ENCODE data around the gene UBE2M.

UBE2M gene

DNA sequence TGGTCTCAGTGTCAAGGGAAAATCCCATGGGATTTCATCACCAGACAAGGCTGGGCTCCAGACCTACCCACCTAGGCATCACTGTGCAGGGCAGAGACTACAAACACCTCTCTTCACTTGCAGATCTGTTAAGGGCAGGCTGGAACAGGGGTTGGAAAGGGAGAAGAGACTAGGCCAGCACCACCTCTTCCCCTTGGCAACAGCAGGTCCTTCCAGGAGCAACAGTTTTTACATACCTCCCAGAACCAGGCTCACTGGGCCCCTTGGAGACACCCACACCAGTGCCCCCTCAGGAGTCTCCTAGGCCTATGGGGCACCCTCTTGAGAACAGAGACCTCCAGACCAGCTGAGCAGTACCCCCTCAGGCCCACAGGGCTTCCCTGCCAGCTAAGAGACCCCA, 2.5 kb upstream of the UBE2M start:
- TF ChIP-seq CTCF (conservative IDR thresholded peaks at IDR 0.05; ENCODE audit: low read depth, low read length), result no peak
- no peak for DNase-seq (ENCODE audit: low read depth)
- no peak overlapping the region for H3K4me3 ChIP-seq (ENCODE audit: low read length)

DNA sequence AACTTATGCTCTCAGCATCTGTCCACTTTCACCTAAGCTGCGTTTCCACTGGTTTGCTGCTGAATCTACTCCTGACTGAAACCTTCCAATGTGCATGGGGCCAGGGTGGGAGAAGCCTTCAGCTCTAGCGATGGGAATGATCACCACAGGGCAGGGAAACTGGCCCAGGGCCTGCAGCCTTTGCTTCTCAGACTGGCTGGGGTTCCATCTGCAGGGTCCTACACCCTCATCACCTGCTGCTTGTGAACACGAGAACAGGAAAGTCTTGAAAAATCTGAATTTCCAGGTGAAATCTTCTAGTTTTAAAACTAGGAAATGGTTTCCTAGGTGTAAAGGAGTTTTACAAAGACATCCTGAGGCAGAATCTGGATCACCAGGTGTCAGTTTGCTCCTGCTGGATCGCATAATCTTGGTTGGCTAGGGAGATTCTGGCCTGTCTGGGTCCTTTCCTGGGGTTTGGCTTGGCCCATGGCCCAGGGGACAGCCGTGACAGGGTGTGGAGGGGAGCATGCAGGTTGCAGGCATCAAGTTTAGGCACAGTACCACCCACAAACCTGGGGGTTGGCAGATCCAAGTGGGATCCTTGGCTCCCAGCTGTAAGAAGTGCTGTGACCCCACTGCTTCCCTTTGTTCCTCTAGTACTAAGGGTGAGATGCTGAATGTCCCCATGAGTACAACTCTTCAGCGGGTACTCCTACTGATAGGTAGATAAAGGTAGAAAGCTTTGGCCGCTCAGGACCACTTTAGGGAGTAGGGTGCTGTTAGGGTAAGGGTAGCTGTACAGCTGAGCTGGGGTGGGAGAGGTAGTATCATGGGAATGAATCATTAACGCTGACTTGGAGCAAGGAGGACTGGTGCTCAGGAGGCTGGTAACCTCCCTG, 1.8 kb upstream of the UBE2M start:
- no peak for TF ChIP-seq CTCF (conservative IDR thresholded peaks at IDR 0.05; ENCODE audit: low read depth, low read length)
- H3K4me3 ChIP-seq (ENCODE audit: low read length), result peak overlapping the region; percentile 61

GRCh38 chr19:58559275-58560006, 1.0 kb upstream of the UBE2M start:
- peak; percentile 67 for DNase-seq (ENCODE audit: low read depth)

More for the DNA sequence above, 1.8 kb upstream of the UBE2M start:
- DNase-seq (ENCODE audit: low read depth), result no peak

GRCh38 chr19:58558623-58559274, 338 bp upstream of the UBE2M start:
- TF ChIP-seq CTCF (conservative IDR thresholded peaks at IDR 0.05; ENCODE audit: low read depth, low read length), result no peak
- DNase-seq (ENCODE audit: low read depth), result peak; percentile 93
- peak overlapping the region; percentile 67 for H3K4me3 ChIP-seq (ENCODE audit: low read length)

More at GRCh38 chr19:58559275-58560006, 1.0 kb upstream of the UBE2M start:
- peak overlapping the region; percentile 61 for H3K4me3 ChIP-seq (ENCODE audit: low read length)
- no peak for TF ChIP-seq CTCF (conservative IDR thresholded peaks at IDR 0.05; ENCODE audit: low read depth, low read length)

- DNase-seq (ENCODE audit: low read depth), result no peak
- TF ChIP-seq CTCF (conservative IDR thresholded peaks at IDR 0.05; ENCODE audit: low read depth, low read length), result no peak
Observed at GRCh38 chr19:58557221-58558065, 968 bp downstream of the UBE2M start.

DNA sequence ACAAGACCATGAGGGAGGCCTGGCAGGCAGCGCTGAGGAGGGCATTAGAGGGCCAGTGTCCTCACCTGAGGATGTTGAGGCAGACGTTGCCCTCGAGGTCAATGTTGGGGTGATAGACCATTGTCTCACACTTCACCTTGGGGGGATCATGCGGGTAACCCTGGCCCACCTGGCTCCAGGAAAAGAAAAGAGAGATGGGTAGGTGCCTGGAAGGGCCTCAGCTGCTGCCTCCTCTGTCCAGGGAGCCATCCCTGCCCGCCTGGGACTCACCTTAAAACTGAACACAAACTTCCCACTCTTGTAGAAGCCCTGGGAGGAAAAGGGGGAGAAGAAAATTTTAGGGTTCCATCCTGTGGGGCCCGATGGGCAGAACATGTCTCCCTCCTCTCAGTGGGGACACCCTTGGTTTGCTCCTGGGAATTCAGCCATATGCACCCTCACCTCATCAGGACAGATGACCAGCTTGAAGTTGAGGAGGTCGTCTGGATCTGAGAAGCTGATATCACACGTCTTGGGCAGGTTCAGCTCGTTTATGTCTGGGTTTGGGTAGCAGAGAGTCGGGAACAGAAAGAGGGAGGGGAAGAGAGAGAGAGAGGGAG, 1.7 kb downstream of the UBE2M start:
- TF ChIP-seq CTCF (conservative IDR thresholded peaks at IDR 0.05; ENCODE audit: low read depth, low read length), result no peak
- no peak for DNase-seq (ENCODE audit: low read depth)
- H3K4me3 ChIP-seq (ENCODE audit: low read length), result peak overlapping the region; percentile 78

More at GRCh38 chr19:58557221-58558065, 968 bp downstream of the UBE2M start:
- peak overlapping the region; percentile 78 for H3K4me3 ChIP-seq (ENCODE audit: low read length)

Data from retinal pigment epithelial cell (primary cell).